ENCODE measurements around the gene TMEM80. TPM values are rescaled to one million over a fixed set of nuclear protein-coding genes. Genes with fewer than 3 reads are reported as not detected.

TMEM80 gene
- total and polyA plus RNA-seq, 12 donors: 11.1 to 85.3 (median 32.8) TPM

GRCh38 chr11:694563-695287 is 891 bp upstream of the TMEM80 start, which contains the start of gene DEAF1:
DEAF1 (minus strand) TSS chr11:695222; CDS start chr11:695047, 175 bp downstream.
- peaks cover 29 to 37% of the 10 kb centered on the region in 2 donors for H3K4me1 ChIP-seq (replicated peaks in 1 of 2)

GRCh38 chr11:695288-695537 is 403 bp upstream of the TMEM80 start:
- DNase-seq: no peak
- H3K9me3 ChIP-seq (replicated peaks in 1 of 3): no peaks in the 10 kb centered on the region
- intact Hi-C loops (cut with DNase I): no loop called here

More at GRCh38 chr11:694563-695287, 891 bp upstream of the TMEM80 start, which contains the start of gene DEAF1:
- Histone ChIP-seq H3K9me3 (replicated peaks in 1 of 3) (no peaks in the 10 kb centered on the region), H3K27me3 (no peaks in the 10 kb centered on the region), H3K4me3 (peak within 1 kb of the TSS in 3 of 4 donors; percentile 73 to 87 (median 78)), H3K36me3 (replicated peaks in 1 of 2) (peaks cover 0 to 6% of the 10 kb centered on the region in 2 donors), H3K27ac (peak within 1 kb of the TSS; percentile 99 to 100 (median 100))
- intact Hi-C loops (cut with DNase I): no loop called here
- WGBS, 4 donors: 3 to 6% (median 3%) methylated on average over 20 to 98 of the region's 103 CpGs
- TF ChIP-seq POLR2A (IDR thresholded peaks at IDR 0.05) (peak in 1 of 2 donors; percentile 7), CTCF (IDR thresholded peaks at IDR 0.05) (peak in 1 of 6 experiments; percentile 2)
- peak; percentile 98 to 100 (median 99) for DNase-seq

GRCh38 chr11:696955-697491 is 1.4 kb downstream of the TMEM80 start:
- H3K4me3 ChIP-seq: peak overlapping the region in 1 of 4 donors; percentile 73
- H3K4me1 ChIP-seq (replicated peaks in 1 of 2): peaks cover 29 to 37% of the 10 kb centered on the region in 2 donors
- TF ChIP-seq POLR2A (IDR thresholded peaks at IDR 0.05) (peak in 1 of 2 donors; percentile 46), CTCF (IDR thresholded peaks at IDR 0.05) (no peak)
- no peaks in the 10 kb centered on the region for H3K9me3 ChIP-seq (replicated peaks in 1 of 3)
- peak in 1 of 7 donors; percentile 37 for DNase-seq
- no peaks in the 10 kb centered on the region for H3K27me3 ChIP-seq
- peak overlapping the region in 4 of 5 donors; percentile 99 to 100 (median 100) for H3K27ac ChIP-seq
- intact Hi-C loops (cut with DNase I): no loop called here
- H3K36me3 ChIP-seq (replicated peaks in 1 of 2): no peaks in the 10 kb centered on the region
- WGBS, 4 donors: 57 to 69% (median 67%) methylated on average over 10 to 11 of the region's 11 CpGs

More at GRCh38 chr11:695288-695537, 403 bp upstream of the TMEM80 start:
- H3K4me1 ChIP-seq (replicated peaks in 1 of 2): peaks cover 29 to 37% of the 10 kb centered on the region in 2 donors
- peaks cover 0 to 5% of the 10 kb centered on the region in 2 donors for H3K36me3 ChIP-seq (replicated peaks in 1 of 2)
- peak overlapping the region in 3 of 4 donors; percentile 73 to 83 (median 78) for H3K4me3 ChIP-seq
- TF ChIP-seq CTCF (IDR thresholded peaks at IDR 0.05) (no peak), POLR2A (IDR thresholded peaks at IDR 0.05) (peak in 1 of 2 donors; percentile 20)
- peak overlapping the region; percentile 99 to 100 (median 100) for H3K27ac ChIP-seq
- 0% methylated on average over 8 to 25 of the region's 25 CpGs; no CpG with 5 or more reads in 1 of the 4 donors for WGBS, 4 donors
- H3K27me3 ChIP-seq: no peaks in the 10 kb centered on the region

- 68 to 81% (median 78%) methylated on average over 11 of the region's 11 CpGs for WGBS, 4 donors
- intact Hi-C loops (cut with DNase I): no loop called here
- Histone ChIP-seq H3K36me3 (replicated peaks in 1 of 2) (no peaks in the 10 kb centered on the region), H3K27ac (peak overlapping the region in 4 of 5 donors; percentile 99 to 100 (median 100)), H3K4me1 (replicated peaks in 1 of 2) (peaks cover 29 to 37% of the 10 kb centered on the region in 2 donors), H3K9me3 (replicated peaks in 1 of 3) (no peaks in the 10 kb centered on the region), H3K4me3 (no peak overlapping the region), H3K27me3 (no peaks in the 10 kb centered on the region)
- TF ChIP-seq CTCF (IDR thresholded peaks at IDR 0.05): no peak
- no peak for TF ChIP-seq POLR2A (IDR thresholded peaks at IDR 0.05)
- DNase-seq: no peak
Observed at GRCh38 chr11:697811-698311, 2.2 kb downstream of the TMEM80 start.

Measured in adrenal gland (tissue), 12 donors.